ENCODE results near the gene KRT14.
"Not testable (repeated sequence)": the region's sequence is repeated elsewhere in the genome, so short reads cannot be mapped to it uniquely, and the experiment has no call there.

KRT14 gene

GRCh38 chr17:41576740-41577139 is 10.0 kb downstream of the KRT14 start:
- not testable (repeated sequence) for DNase-seq

- no peak for DNase-seq
Measured at GRCh38 chr17:41575336-41575735, 11.4 kb downstream of the KRT14 start.

GRCh38 chr17:41571561-41572434 is 14.9 kb downstream of the KRT14 start, which contains the start of gene KRT9:
Gene KRT9, minus strand, starts transcription at chr17:41572059. Its CDS starts 67 bp downstream, at chr17:41571992.
- no peak for DNase-seq

GRCh38 chr17:41567317-41567716 is 19.4 kb downstream of the KRT14 start:
- DNase-seq: no peak

- DNase-seq: no peak
Measured at GRCh38 chr17:41565338-41565737, 21.4 kb downstream of the KRT14 start.

GRCh38 chr17:41563607-41564170 is 23.0 kb downstream of the KRT14 start:
- DNase-seq: no peak

GRCh38 chr17:41561554-41561953 is 25.1 kb downstream of the KRT14 start:
- DNase-seq: no peak

- DNase-seq: peak; percentile 9
Measured at GRCh38 chr17:41559548-41559947, 27.1 kb downstream of the KRT14 start.

- DNase-seq: no peak
Measured at GRCh38 chr17:41556931-41557330, 29.8 kb downstream of the KRT14 start.

GRCh38 chr17:41556306-41556705 is 30.4 kb downstream of the KRT14 start:
- no peak for DNase-seq

- DNase-seq: no peak
Measured at GRCh38 chr17:41555105-41555887, 31.4 kb downstream of the KRT14 start.

- no peak for DNase-seq
Measured at GRCh38 chr17:41553987-41554680, 32.6 kb downstream of the KRT14 start.

- DNase-seq: no peak
Measured at GRCh38 chr17:41553176-41553575, 33.5 kb downstream of the KRT14 start.

- DNase-seq: no peak
Measured at GRCh38 chr17:41552455-41552854, 34.2 kb downstream of the KRT14 start.

GRCh38 chr17:41551365-41551764 is 35.3 kb downstream of the KRT14 start:
- no peak for DNase-seq

- peak; percentile 81 for DNase-seq
Measured at GRCh38 chr17:41549596-41550039, 37.1 kb downstream of the KRT14 start.

- DNase-seq: peak; percentile 93
Measured at GRCh38 chr17:41548844-41549595, 37.7 kb downstream of the KRT14 start.

- peak; percentile 16 for DNase-seq
Measured at GRCh38 chr17:41547921-41548843, 38.5 kb downstream of the KRT14 start.

GRCh38 chr17:41547378-41547841 is 39.3 kb downstream of the KRT14 start:
- no peak for DNase-seq

- DNase-seq: no peak
Measured at GRCh38 chr17:41546819-41547218, 39.9 kb downstream of the KRT14 start.
